HG03378 (cell line): ENCODE measurements around the gene IRF2.

Experiments used
- ATAC-seq: cut with Tn5 transposase; IDR thresholded peaks from one replicate; pipeline ENCODE4 v1.9.1; 2021; ENCODE audit warnings: mild to moderate bottlenecking, moderate library complexity; ENCODE audit not compliant: unreplicated experiment

Gene IRF2

GRCh38 chr4:184474263-184475095, at the start of gene IRF2:
TSS of gene IRF2 (minus strand) at chr4:184474550. CDS start at chr4:184429064, 45,486 bp downstream.
- ATAC-seq = peak; percentile 45

DNA sequence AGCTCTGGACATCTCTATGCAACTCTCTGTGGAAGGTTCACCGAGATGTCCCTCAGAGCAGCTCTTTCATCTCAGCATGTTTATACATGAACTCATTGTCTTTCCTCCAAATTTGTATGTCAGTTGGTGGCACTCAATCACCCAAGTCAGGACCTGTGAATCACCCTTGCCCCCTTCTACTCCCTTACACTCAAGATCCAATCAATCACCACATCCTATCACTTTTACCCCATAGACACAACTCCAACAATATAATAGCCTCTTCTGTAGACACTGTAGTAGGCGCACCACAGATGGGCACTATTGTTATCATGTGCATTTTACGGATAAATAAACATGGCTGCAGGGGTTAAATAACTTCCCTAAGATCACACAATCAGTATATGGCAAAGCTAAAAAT, 41.3 kb upstream of the IRF2 start:
- no peak for ATAC-seq

- ATAC-seq = peak; percentile 97
Observed at GRCh38 chr4:184514121-184514988, 40.0 kb upstream of the IRF2 start.

GRCh38 chr4:184513802-184514120, 39.4 kb upstream of the IRF2 start:
- ATAC-seq = peak; percentile 9

DNA sequence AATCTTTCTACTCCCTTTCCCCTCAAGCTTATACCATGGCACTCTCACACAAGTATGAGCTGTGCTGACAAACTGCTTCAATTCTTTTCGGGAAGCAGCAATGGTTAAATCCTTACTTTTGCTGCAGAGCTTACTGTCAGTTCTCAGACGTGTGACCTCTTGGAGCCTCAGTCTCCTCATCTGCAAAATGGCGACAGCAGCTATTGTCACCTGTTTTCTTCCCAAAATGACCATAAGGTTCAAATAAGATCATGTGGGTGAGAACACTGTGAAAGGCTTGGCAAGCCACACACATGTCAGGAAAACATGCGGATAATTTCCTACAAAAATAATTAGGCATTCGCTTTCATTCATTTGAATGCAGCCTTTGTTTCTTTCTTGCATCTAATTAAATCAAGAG, 36.8 kb upstream of the IRF2 start:
- no peak for ATAC-seq

GRCh38 chr4:184510401-184510800, 36.1 kb upstream of the IRF2 start:
- no peak for ATAC-seq

DNA sequence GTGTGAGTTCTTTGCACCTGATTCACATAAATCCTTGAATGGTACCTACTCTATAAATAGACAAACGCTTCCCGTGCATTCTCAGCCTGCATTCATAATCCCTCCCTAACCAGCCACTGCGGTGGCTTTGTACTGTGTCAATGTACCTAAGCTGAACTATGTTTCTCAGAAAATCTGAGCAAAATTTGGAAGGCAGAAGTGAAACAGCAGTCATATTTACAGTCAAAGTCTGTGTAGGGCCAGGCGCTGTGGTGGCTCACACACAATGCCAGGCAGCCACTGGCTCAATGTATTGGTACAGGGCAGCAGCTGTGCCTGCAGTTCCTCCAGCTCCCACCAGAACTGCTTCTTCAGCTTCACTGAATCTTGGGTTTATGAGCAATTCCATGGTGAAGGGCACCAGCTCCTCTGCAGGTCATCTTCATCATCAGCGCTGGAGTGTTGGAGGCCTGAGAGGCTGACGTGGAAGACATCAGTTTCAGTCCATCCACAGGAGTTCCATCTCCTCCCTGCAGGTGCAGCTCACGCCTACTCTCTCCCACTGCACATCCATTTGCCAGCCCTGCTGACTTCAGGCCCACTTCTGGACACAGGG, 32.3 kb upstream of the IRF2 start:
- ATAC-seq = peak; percentile 96

DNA sequence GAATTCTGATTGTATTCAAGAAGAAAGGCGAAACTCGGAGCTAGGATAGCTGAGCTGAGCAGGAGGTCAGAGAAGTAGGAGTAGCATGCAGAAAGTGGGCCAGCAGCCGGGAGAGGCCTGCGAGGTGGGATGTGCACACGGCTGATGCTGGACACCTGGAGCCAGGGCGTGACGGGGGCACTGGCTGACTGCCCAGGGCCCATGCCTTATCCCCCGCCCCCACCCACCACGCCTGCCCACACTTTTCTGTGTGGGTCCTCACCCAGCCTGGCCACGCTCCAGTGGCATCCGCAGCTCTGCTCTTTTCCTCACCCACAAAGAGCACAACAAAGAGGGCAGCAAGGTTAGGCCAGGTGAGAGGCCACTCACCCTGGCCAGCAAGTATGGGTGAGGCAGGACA, 30.0 kb upstream of the IRF2 start:
- ATAC-seq = no peak

DNA sequence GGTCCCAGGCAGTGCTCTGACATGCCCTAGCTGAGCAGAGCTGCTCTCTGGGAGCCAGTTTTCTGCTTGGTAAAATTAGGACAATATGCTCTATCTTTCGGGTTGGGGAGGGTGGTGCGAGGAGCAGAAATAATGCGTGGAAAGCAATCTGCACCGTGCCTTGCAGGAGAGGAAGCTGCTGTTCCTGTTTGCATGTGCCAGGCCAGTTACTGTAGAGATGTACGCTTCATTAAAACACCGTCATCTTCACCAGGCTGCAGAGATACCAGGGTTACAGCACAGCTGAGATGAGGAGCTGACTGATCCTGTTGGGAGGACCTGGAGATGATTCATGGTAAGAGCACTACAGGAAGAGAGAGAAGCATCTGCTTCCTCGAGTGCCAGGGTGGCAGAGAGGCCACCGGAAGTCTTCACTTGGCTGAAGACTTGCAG, 29.5 kb upstream of the IRF2 start:
- ATAC-seq = no peak

GRCh38 chr4:184500748-184501589, 26.6 kb upstream of the IRF2 start:
- ATAC-seq = no peak

DNA sequence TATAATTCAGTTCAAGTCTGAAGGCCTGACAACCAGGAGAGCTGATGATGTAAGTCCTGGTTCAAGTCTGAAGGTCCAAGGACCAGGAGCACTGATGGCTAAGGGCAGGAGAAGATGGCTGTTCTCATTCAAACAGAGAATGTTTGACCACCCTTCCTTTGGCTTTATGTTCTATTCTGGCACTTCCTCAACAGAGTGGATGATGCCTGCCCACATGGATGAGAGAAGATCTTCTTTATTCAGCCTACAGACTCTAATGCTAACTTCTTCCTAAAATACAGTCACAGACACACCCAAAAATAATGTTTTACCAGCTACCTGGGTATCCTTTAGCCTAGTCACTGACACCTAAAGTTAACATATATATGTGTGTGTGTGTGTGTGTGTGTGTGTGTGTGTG, 25.6 kb upstream of the IRF2 start:
- ATAC-seq = no peak

DNA sequence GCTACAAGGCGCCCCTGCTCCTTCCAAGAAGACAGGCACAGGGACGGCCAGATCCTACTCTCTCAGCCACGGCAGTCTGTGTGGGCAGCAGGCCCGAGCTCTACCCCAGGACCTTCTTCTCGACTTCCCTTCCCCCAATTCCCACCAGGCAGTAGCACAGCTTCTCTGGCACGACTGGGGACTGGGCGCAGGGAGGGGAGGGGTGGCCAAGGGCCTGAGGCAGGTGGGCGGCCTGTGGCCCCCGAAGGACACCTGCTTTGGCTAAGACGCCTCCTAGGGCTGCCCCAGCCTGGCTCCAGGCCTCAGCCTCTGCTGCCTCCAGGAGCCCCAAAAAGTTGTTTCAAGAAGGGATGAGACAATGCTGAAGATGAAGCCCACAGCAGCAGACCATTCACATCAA, 24.2 kb upstream of the IRF2 start:
- ATAC-seq = no peak

DNA sequence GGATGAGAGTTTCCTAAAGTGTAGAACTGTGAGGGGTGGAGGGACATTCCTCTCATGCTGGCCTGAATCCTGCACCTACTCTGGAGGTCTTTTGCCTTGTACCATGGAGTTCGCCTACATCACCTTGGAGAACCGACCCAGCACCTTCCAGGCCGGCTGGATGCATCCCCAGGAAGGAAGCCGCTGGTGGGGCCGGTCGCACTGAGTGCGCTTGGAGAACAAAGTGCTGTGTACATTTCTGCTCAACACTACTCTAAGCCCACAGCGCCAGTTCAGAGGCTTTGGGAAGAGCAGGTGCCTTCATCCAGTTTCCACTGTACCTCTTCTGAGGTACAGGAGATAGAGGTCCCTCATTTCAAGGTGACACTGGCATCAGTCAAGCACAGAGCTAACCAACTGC, 15.4 kb upstream of the IRF2 start:
- no peak for ATAC-seq

GRCh38 chr4:184487503-184487902, 13.2 kb upstream of the IRF2 start:
- no peak for ATAC-seq

- ATAC-seq = no peak
Observed at GRCh38 chr4:184485279-184485678, 10.9 kb upstream of the IRF2 start.

- no peak for ATAC-seq
Observed at GRCh38 chr4:184481544-184481943, 7.2 kb upstream of the IRF2 start.

DNA sequence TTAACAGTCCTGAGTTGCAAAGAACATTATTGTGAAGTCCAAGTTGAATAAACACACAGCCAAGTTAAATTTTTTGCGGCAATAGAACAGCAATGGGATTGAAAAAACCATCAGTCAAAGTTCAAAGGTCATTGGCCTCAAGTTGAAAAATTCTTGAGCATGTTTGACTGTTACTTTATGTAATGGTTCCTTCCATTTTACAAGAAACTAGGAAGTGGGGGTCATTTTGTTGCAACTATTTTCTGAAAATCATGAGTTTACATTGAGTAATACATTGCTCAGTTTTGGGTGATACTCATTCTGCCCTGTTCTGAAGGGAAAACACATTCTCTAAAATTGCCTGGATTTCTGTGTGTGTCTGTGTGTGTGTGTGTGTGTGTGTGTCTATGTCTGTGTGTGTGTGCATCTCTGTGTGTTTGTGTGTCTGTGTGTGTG, 5.2 kb upstream of the IRF2 start:
- no peak for ATAC-seq

- ATAC-seq = no peak
Observed at GRCh38 chr4:184477201-184477999, 3.0 kb upstream of the IRF2 start.

DNA sequence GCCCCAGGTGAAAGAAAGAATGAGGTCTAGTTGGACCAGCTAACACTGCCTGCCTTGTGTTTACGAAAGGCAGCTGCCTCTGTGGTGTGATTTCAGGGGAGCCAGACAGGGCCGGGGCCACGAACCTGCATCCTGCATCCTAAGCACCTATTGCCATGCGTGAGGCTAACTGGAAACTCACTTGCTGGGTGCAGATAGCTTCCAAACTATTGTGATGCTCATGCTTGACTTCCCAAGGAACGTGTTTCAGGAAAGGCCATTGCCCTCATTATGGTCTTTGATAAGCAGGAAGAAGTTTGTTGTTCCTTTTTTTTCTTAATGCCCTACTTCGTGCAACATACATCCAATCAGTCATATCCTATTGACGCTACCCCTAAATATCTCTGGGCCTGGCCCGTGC, 2.3 kb upstream of the IRF2 start:
- no peak for ATAC-seq

DNA sequence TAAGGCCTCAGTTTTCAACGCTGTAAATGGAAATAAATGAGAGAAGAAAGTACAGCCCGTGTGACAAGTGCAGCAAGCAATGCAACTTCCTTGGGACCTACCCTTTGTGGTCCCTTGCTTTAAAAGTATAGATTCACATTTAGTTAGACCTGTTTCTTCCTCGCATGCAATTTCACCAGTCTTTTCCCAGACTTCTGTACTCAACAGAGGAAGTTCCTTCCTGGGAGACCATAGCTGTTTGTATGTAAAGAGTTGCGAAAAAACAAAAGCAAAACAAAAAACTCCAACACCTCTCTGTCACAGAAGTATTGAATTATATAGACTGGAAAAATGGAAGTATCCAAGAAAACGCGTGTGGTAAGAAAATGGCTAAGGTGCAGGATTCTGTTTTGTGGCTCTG, 1.1 kb upstream of the IRF2 start:
- no peak for ATAC-seq
